ENCODE data around the gene SLC34A1.

DNA sequence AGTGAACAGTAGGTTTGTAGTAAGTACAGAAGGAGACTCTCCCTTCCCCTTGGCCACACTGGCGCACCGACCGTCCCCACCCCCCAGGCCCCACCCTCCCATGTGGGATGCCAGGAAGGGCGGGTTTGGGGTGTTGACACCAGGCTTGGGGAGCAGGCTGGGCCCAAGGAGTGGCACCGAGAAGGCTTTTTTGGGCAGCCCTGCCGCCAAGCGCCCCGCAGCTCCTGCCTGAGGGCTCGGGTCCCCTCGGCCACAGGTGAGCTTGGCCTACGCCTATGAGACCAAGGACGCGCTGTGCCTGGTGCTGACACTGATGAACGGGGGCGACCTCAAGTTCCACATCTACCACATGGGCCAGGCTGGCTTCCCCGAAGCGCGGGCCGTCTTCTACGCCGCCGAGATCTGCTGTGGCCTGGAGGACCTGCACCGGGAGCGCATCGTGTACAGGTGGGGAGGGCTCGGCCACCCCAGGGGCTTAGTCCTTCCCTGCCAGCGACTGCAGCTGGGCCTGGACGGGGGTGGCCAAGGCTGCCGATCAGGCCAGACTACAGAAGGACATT, 49.5 kb downstream of the SLC34A1 start:
- TF ChIP-seq POLR2A (IDR thresholded peaks at IDR 0.05) = no peak
- TF ChIP-seq, protein P1, sequence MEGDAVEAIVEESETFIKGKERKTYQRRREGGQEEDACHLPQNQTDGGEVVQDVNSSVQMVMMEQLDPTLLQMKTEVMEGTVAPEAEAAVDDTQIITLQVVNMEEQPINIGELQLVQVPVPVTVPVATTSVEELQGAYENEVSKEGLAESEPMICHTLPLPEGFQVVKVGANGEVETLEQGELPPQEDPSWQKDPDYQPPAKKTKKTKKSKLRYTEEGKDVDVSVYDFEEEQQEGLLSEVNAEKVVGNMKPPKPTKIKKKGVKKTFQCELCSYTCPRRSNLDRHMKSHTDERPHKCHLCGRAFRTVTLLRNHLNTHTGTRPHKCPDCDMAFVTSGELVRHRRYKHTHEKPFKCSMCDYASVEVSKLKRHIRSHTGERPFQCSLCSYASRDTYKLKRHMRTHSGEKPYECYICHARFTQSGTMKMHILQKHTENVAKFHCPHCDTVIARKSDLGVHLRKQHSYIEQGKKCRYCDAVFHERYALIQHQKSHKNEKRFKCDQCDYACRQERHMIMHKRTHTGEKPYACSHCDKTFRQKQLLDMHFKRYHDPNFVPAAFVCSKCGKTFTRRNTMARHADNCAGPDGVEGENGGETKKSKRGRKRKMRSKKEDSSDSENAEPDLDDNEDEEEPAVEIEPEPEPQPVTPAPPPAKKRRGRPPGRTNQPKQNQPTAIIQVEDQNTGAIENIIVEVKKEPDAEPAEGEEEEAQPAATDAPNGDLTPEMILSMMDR (IDR thresholded peaks at IDR 0.05) = no peak

All from uterus (tissue), 2 donors.